ENCODE results near the gene PUS7. TPM values are rescaled to one million over a fixed set of nuclear protein-coding genes. Genes with fewer than 3 reads are reported as not detected.

The PUS7 gene
- polyA plus RNA-seq, 1 donor (not counting 4 experiments of a cell fraction or from before 2014, with no cell fraction given), result 25.2 TPM

- no peaks in the 10 kb centered on the region for H4K20me1 ChIP-seq (ENCODE audit: control insufficient read depth, extremely low read depth, insufficient read depth, low read length)
- H3K9me3 ChIP-seq (ENCODE audit: control insufficient read depth, low read depth, low read length), result no peaks in the 10 kb centered on the region
- peaks cover 0 to 4% of the 10 kb centered on the region in 2 experiments for H3K36me3 ChIP-seq (ENCODE audit: control insufficient read depth in 2 of 2, extremely low read depth in 1 of 2, insufficient read depth in 2 of 2, low read length in 2 of 2)
- H3K79me2 ChIP-seq (ENCODE audit: control insufficient read depth, insufficient read depth, low read length), result no peaks in the 10 kb centered on the region
- H3K4me3 ChIP-seq (ENCODE audit: control insufficient read depth in 2 of 3, extremely low read depth in 1 of 3, insufficient read depth in 2 of 3, low read depth in 1 of 3, low read length in 3 of 3), result peak overlapping the region in 2 of 3 experiments; percentile 45 to 47
- DNase-seq (ENCODE audit: low read depth, low spot score) (peak; percentile 38), FAIRE-seq (peak; percentile 63)
- H3K4me1 ChIP-seq (ENCODE audit: control insufficient read depth, extremely low read depth, insufficient read depth, low read length), result peaks cover 17% of the 10 kb centered on the region
- no peaks in the 10 kb centered on the region for H3K27me3 ChIP-seq (ENCODE audit: control insufficient read depth, extremely low read depth, insufficient read depth, low read length)
- peak overlapping the region; percentile 76 for H3K4me2 ChIP-seq (ENCODE audit: control insufficient read depth, extremely low read depth, insufficient read depth, low read depth, low read length)
- no peaks in the 10 kb centered on the region for H3K9me1 ChIP-seq (ENCODE audit: control insufficient read depth, extremely low read depth, insufficient read depth, low read length)
- dilution Hi-C loops (cut with MboI; ENCODE audit: extremely low pct_ligation_motif_present, low sequenced_read_pairs), result no loop called here
- H3K27ac ChIP-seq (ENCODE audit: control insufficient read depth, insufficient read depth, low read length), result peak overlapping the region; percentile 55
- H2AFZ ChIP-seq (ENCODE audit: control insufficient read depth, low read length), result no peak overlapping the region
- H3K9ac ChIP-seq (ENCODE audit: control insufficient read depth, extremely low read depth, insufficient read depth, low read length), result peak overlapping the region; percentile 51
- TF ChIP-seq CTCF (optimal IDR thresholded peaks at IDR 0.05 in 1 of 3, IDR thresholded peaks at IDR 0.05 in 1 of 3, conservative IDR thresholded peaks at IDR 0.05 in 1 of 3; ENCODE audit: extremely low read depth in 1 of 3, insufficient read depth in 2 of 3, low read length in 3 of 3) (no peak), EZH2 (IDR thresholded peaks at IDR 0.05; ENCODE audit: low read length) (no peak)
These were observed 67.2 kb downstream of the PUS7 start for GRCh38 chr7:105454921-105455320.

- H3K36me3 ChIP-seq (ENCODE audit: control insufficient read depth in 2 of 2, extremely low read depth in 1 of 2, insufficient read depth in 2 of 2, low read length in 2 of 2), result peaks cover 0 to 4% of the 10 kb centered on the region in 2 experiments
- H3K4me3 ChIP-seq (ENCODE audit: control insufficient read depth in 2 of 3, extremely low read depth in 1 of 3, insufficient read depth in 2 of 3, low read depth in 1 of 3, low read length in 3 of 3), result no peak overlapping the region
- FAIRE-seq (no peak), DNase-seq (ENCODE audit: low read depth, low spot score) (peak; percentile 49)
- H3K9me3 ChIP-seq (ENCODE audit: control insufficient read depth, low read depth, low read length), result no peaks in the 10 kb centered on the region
- peak overlapping the region; percentile 51 for H3K9ac ChIP-seq (ENCODE audit: control insufficient read depth, extremely low read depth, insufficient read depth, low read length)
- dilution Hi-C loops (cut with MboI; ENCODE audit: extremely low pct_ligation_motif_present, low sequenced_read_pairs), result no loop called here
- H3K4me1 ChIP-seq (ENCODE audit: control insufficient read depth, extremely low read depth, insufficient read depth, low read length), result peaks cover 17% of the 10 kb centered on the region
- peak overlapping the region; percentile 76 for H3K4me2 ChIP-seq (ENCODE audit: control insufficient read depth, extremely low read depth, insufficient read depth, low read depth, low read length)
- H4K20me1 ChIP-seq (ENCODE audit: control insufficient read depth, extremely low read depth, insufficient read depth, low read length), result no peaks in the 10 kb centered on the region
- no peak overlapping the region for H2AFZ ChIP-seq (ENCODE audit: control insufficient read depth, low read length)
- H3K9me1 ChIP-seq (ENCODE audit: control insufficient read depth, extremely low read depth, insufficient read depth, low read length), result no peaks in the 10 kb centered on the region
- no peaks in the 10 kb centered on the region for H3K27me3 ChIP-seq (ENCODE audit: control insufficient read depth, extremely low read depth, insufficient read depth, low read length)
- no peak for TF ChIP-seq CTCF (optimal IDR thresholded peaks at IDR 0.05 in 1 of 3, IDR thresholded peaks at IDR 0.05 in 1 of 3, conservative IDR thresholded peaks at IDR 0.05 in 1 of 3; ENCODE audit: extremely low read depth in 1 of 3, insufficient read depth in 2 of 3, low read length in 3 of 3)
- TF ChIP-seq EZH2 (IDR thresholded peaks at IDR 0.05; ENCODE audit: low read length), result no peak
- H3K27ac ChIP-seq (ENCODE audit: control insufficient read depth, insufficient read depth, low read length), result peak overlapping the region; percentile 55
- H3K79me2 ChIP-seq (ENCODE audit: control insufficient read depth, insufficient read depth, low read length), result no peaks in the 10 kb centered on the region
These were observed 67.8 kb downstream of the PUS7 start for GRCh38 chr7:105454095-105454747.

Data from keratinocyte (primary cell).